K562 (cell line): ENCODE results near the gene POU2F3. TPM values are rescaled to one million over a fixed set of nuclear protein-coding genes. Genes with fewer than 3 reads are reported as not detected.
A peak's percentile ranks its signal among the peaks of the same experiment; 100 is the strongest.

Experiments
- ATAC-seq: fragments of 200-7000 bp; cut with Tn5 transposase; 3 replicates; pipeline ENCODE4 v1.9.1; 2020; ENCODE audit warnings: moderate library complexity
- BruUV-seq: library from RNA; stranded (reverse); fragments of 400-500 nt; replicated peaks from 2 replicates; lab custom pipeline; 2021; lab: Mats Ljungman, UMichigan
- CTCF ChIA-PET: fragments of 300-600 bp; formaldehyde crosslinking; extraction: SDS; loops from one replicate; lab custom pipeline; 2021; ENCODE audit warnings: low intra/inter-chr PET ratio; lab: Yijun Ruan, JAX
- POLR2A ChIA-PET: fragments of 300-600, 350-650 bp; sonication (Branson Sonifier 250); formaldehyde crosslinking; extraction: SDS; loops from one replicate; lab custom pipeline; 2021; ENCODE audit warnings: antibody characterized with exemption, inconsistent platforms; lab: Yijun Ruan, JAX
- DNase-seq, 4 experiments: peaks; one replicate each; pipeline versions ENCODE4 v3.0.0 to v3.0.0-alpha.2; 2011 to 2018; ENCODE audit warnings: low spot score in 3 of 4, mixed read lengths in 3 of 4; ENCODE audit errors: extremely low read depth in 1 of 4
- FAIRE-seq: peaks from 2 replicates; lab custom pipeline; 2011; peaks lifted over from hg19 to GRCh38; lab: Jason Lieb, UNC
- H2AFZ ChIP-seq: 2 replicates; pipeline ENCODE4 v1.6.0; 2011; ENCODE audit warnings: low read depth, low read length, control low read depth, inconsistent platforms
- H3K27ac ChIP-seq: fragments of 200-600 bp; 3 replicates; pipeline ENCODE4 v1.8.0; 2011; ENCODE audit warnings: low read depth, mild to moderate bottlenecking, control low read depth, inconsistent platforms, low read length, moderate library complexity, mixed read lengths; ENCODE audit errors: extremely low read depth
- H3K27me3 ChIP-seq, 2 experiments: fragments of 300-600 bp in 1 of 2; 2 replicates in 1 of 2; 3 replicates in 1 of 2; pipeline versions ENCODE4 v1.6.0 to v1.8.0; 2011; ENCODE audit warnings: inconsistent platforms in 2 of 2, low read length in 2 of 2, mild to moderate bottlenecking in 1 of 2, mixed read lengths in 1 of 2, moderate library complexity in 1 of 2; ENCODE audit not compliant: control insufficient read depth in 2 of 2, insufficient read depth in 2 of 2
- H3K36me3 ChIP-seq: fragments of 300-600 bp; 3 replicates; pipeline ENCODE4 v1.8.0; 2011; ENCODE audit warnings: mild to moderate bottlenecking, low read length, inconsistent platforms; ENCODE audit not compliant: control insufficient read depth, insufficient read depth
- H3K4me1 ChIP-seq, 2 experiments: fragments of 200-600 bp in 1 of 2; replicated peaks in 1 of 2; 2 replicates in 1 of 2; 3 replicates in 1 of 2; pipeline versions ENCODE4 v1.5.1 to v1.8.0; 2011; ENCODE audit warnings: inconsistent platforms in 2 of 2, low read length in 2 of 2, mild to moderate bottlenecking in 1 of 2, mixed read lengths in 1 of 2, moderate library complexity in 1 of 2; ENCODE audit not compliant: control insufficient read depth in 2 of 2, insufficient read depth in 2 of 2
- H3K4me2 ChIP-seq: 2 replicates; pipeline ENCODE4 v1.6.1; 2011; ENCODE audit warnings: low read length, control low read depth, inconsistent platforms, mixed read lengths; ENCODE audit not compliant: insufficient read depth
- H3K4me3 ChIP-seq: fragments of 200-600 bp; sonication (generic), shearing (Covaris generic); 2 replicates; pipeline ENCODE4 v1.5.1; 2016; ENCODE audit warnings: control low read depth, inconsistent platforms
- H3K79me2 ChIP-seq: fragments of 200-600 bp; 3 replicates; pipeline ENCODE4 v1.8.0; 2011; ENCODE audit warnings: low read length, inconsistent platforms; ENCODE audit not compliant: control insufficient read depth, insufficient read depth
- H3K9ac ChIP-seq, 2 experiments: 2 replicates each; pipeline versions ENCODE4 v1.6.0 to v1.6.1; 2011; ENCODE audit warnings: low read depth in 2 of 2, low read length in 2 of 2, control low read depth in 1 of 2, inconsistent platforms in 1 of 2, mild to moderate bottlenecking in 1 of 2, mixed read lengths in 1 of 2; ENCODE audit not compliant: insufficient read depth in 1 of 2
- H3K9me1 ChIP-seq: one replicate; pipeline ENCODE4 v1.6.0; 2011; ENCODE audit warnings: inconsistent platforms, mild to moderate bottlenecking, low read length, moderate library complexity; ENCODE audit not compliant: control insufficient read depth, insufficient read depth
- H3K9me3 ChIP-seq: replicated peaks from 2 replicates; pipeline ENCODE4 v1.5.1; 2011; ENCODE audit warnings: low read depth, low read length, inconsistent platforms; ENCODE audit not compliant: control insufficient read depth, insufficient read depth
- H4K20me1 ChIP-seq: replicated peaks from 2 replicates; pipeline ENCODE4 v1.6.1; 2011; ENCODE audit warnings: low read length, inconsistent platforms, mixed read lengths; ENCODE audit not compliant: control insufficient read depth, insufficient read depth
- BCL6 ChIP-seq: fragments of 250-450 bp; sonication (Bioruptor Pico); IDR thresholded peaks from 2 replicates; pipeline ENCODE4 v1.4.0; 2020
- BHLHE40 ChIP-seq: IDR thresholded peaks from 2 replicates; pipeline ENCODE4 v1.6.1; 2011; ENCODE audit warnings: low read length, improper control_type of control experiment
- CBFA2T2 ChIP-seq: fragments of 450-650 bp; conservative IDR thresholded peaks from 2 replicates; pipeline ENCODE4 v1.6.1; 2017; ENCODE audit warnings: mild to moderate bottlenecking
- CBFA2T3 ChIP-seq: fragments of 450-650 bp; IDR thresholded peaks from 2 replicates; pipeline ENCODE4 v1.6.1; 2017
- FUS ChIP-seq: fragments of 200-400 bp; formaldehyde crosslinking; optimal IDR thresholded peaks from 2 replicates; pipeline ENCODE3; 2017; ENCODE audit warnings: low read depth, low read length
- GTF2F1 ChIP-seq: IDR thresholded peaks from 2 replicates; pipeline ENCODE4 v1.6.1; 2011; ENCODE audit warnings: low read depth, low read length, improper control_type of control experiment
- MECOM ChIP-seq: fragments of 250-450 bp; sonication (Bioruptor Pico); IDR thresholded peaks from 2 replicates; pipeline ENCODE4 v1.8.0; 2022; ENCODE audit warnings: inconsistent platforms
- MTA3 ChIP-seq: fragments of 450-650 bp; formaldehyde crosslinking; IDR thresholded peaks from 2 replicates; pipeline ENCODE4 v1.6.1; 2017; ENCODE audit warnings: mild to moderate bottlenecking, borderline replicate concordance
- SMAD1 ChIP-seq: fragments of 150-350 bp; IDR thresholded peaks from 2 replicates; pipeline ENCODE4 v1.6.1; 2014; ENCODE audit warnings: low read length, low read depth; ENCODE audit not compliant: partially characterized antibody
- TOE1 ChIP-seq, 2 experiments: fragments of 450-650 bp in 1 of 2; sonication (generic) in 1 of 2; formaldehyde crosslinking in 1 of 2; IDR thresholded peaks; 2 replicates each; pipeline versions ENCODE4 v1.7.1 to v1.8.0; 2016 to 2022; ENCODE audit warnings: borderline replicate concordance in 2 of 2, mild to moderate bottlenecking in 2 of 2, antibody characterized with exemption in 1 of 2, inconsistent platforms in 1 of 2, low read depth in 1 of 2, missing genetic modification reagents in 1 of 2, moderate library complexity in 1 of 2
- ZNF23 ChIP-seq: fragments of 250-450 bp; sonication (Bioruptor Pico); IDR thresholded peaks from 2 replicates; pipeline ENCODE4 v1.4.0; 2020; ENCODE audit warnings: mild to moderate bottlenecking
- ZNF274 ChIP-seq: IDR thresholded peaks from 2 replicates; pipeline ENCODE4 v1.6.1; 2011; ENCODE audit warnings: low read depth, mild to moderate bottlenecking, low read length, moderate library complexity, borderline replicate concordance
- ZNF408 ChIP-seq: fragments of 250-450 bp; sonication (Bioruptor Pico); IDR thresholded peaks from 2 replicates; pipeline ENCODE4 v1.4.0; 2020; ENCODE audit warnings: low read depth, mild to moderate bottlenecking, moderate library complexity
- WGBS: fragments of 100-300 bp; shearing (Covaris generic); methylation state at CpG from one replicate; pipeline ENCODE4 v1.1.6; 2016; ENCODE audit warnings: low coverage, mixed read lengths; ENCODE audit not compliant: insufficient coverage; ENCODE audit errors: missing lambda C conversion rate; 5-methylcytosine and 5-hydroxymethylcytosine counted together
- in situ Hi-C: fragments of 300-500 bp; cut with MboI; formaldehyde crosslinking; loops from 4 replicates; pipeline ENCODE4 v1.15.0; 2018; ENCODE audit warnings: inconsistent platforms, mixed read lengths
- intact Hi-C: fragments of 100-400 bp; cut with micrococcal nuclease; formaldehyde crosslinking; loops from 2 replicates; pipeline ENCODE4 v1.14.2; 2022
- polyA plus RNA-seq, 8 experiments: library from polyadenylated mRNA; depleted of rRNA in 4 of 8; stranded (reverse) in 5 of 8; unstranded in 3 of 8; fragments of >200 nt; fragmentation: Nextera tagmentation in 2 of 8; fragmentation: Illumina TruSeq in 1 of 8; extraction: Ambion mirVana in 2 of 8; extraction: Trizol in 1 of 8; gene quantifications; 2 replicates each; pipeline versions ENCODE4 v1.2.1 to v1.2.3, GENCODE V29; 2011 to 2014; ENCODE audit warnings: inconsistent platforms in 1 of 8, missing spikeins in 1 of 8
- total RNA-seq, 7 experiments: library from RNA; depleted of rRNA in 6 of 7; stranded (reverse); fragments of >200 nt in 6 of 7; fragmentation: Illumina TruSeq in 2 of 7; extraction: Trizol in 2 of 7; gene quantifications; 2 replicates each; pipeline versions ENCODE4 v1.2.1 to v1.2.3, GENCODE V29; 2011 to 2021; ENCODE audit warnings: low replicate concordance in 1 of 7
- TF ChIP-seq, protein P1 (sequence below): fragments of 450-650 bp; IDR thresholded peaks from 2 replicates; pipeline ENCODE4 v1.6.1; 2016; ENCODE audit warnings: missing biosample characterization, missing genetic modification characterization

Gene POU2F3
- total and polyA plus RNA-seq, 9 of the 15 experiments (the other 6 are each of a cell fraction or from before 2014, with no cell fraction given): not detected

DNA sequence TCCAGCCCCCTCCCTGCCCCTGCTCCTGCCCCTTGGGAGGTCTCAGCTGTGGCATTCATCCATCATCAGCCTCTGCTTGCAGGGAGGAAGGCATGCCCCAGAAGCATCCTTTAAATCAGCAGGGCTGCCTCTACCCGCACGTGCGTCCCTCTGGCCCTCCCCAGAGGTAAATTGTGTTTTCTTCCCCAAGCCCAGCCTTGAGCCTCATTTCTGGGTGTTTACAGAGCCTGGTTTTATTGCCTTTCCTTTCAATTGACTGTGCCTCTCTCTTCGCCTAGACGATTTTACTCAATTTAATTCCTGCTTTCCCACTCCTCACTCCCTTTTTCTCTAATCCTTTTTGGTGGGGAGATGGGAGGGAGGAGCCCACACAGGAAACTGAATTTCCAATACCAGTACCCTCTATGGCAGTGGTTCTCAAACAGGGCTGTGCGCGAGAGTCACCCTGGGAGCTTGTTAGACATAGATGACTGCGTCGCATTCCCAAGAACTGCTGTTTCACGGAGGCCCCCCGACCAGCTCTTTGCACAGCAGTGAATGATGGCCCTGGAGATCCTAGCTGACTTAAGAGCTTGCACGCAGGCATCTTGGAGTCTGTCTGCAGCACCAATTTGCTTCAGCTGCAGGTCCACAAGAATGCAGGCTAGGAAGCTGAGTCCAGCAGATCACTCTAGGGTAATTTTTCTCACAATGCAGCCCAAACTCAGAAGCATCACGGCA is 44.2 kb upstream of the POU2F3 start:
- Histone ChIP-seq H3K36me3 (no peaks in the 10 kb centered on the region), H3K79me2 (no peaks in the 10 kb centered on the region), H3K9me1 (peaks cover 2% of the 10 kb centered on the region), H3K9ac (no peak overlapping the region), H3K4me2 (no peak overlapping the region), H3K27me3 (peaks cover 41 to 79% of the 10 kb centered on the region in 2 experiments), H3K27ac (no peak overlapping the region)
- intact Hi-C loops: no loop called here
- no peak for ATAC-seq
- 16% methylated on average over 13 of the region's 13 CpGs for WGBS
- no peak for DNase-seq
- TF ChIP-seq GTF2F1 (no peak), BHLHE40 (peak; percentile 11; the same call in 1 of the 2 replicates), MECOM (CRISPR knock-in tag) (no peak)
- TF ChIP-seq, all 486 proteins: peak for 1
- ChIA-PET POLR2A (interaction anchor here (0.9 kb wide), 1 partner anchor 17 kb away, joined by 3 read pairs; no protein-coding TSS in a partner anchor), CTCF (no interaction called here)
- H2AFZ ChIP-seq: no peak overlapping the region
- H3K4me3 ChIP-seq: no peak overlapping the region
- no peaks in the 10 kb centered on the region for H3K9me3 ChIP-seq
- no TSS peak for BruUV-seq
- FAIRE-seq: no peak
- H4K20me1 ChIP-seq: peaks cover 10% of the 10 kb centered on the region
- in situ Hi-C loops: no loop called here
- peaks cover 6% of the 10 kb centered on the region in 2 experiments; a peak in 2 of 5 replicates for H3K4me1 ChIP-seq

DNA sequence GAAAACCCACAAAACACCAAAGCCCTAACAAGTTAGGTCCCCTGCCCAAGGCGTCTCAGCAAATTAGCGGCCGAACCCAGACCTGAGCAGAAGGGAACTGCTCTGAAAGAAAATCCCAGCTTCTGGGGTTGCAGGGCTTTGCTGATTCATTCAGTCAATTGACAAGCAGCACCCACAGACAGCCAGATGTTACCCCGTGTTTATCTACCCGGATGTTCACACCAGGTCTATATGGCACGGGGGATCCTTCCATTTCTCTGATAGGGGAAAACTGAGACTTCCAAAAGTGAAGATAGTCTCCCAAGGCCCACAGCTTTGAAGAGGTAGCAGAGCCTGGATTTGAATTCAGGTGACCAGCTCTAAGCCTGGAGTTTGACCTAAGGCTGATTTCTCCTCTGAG is 43.1 kb upstream of the POU2F3 start:
- FAIRE-seq (no peak), ATAC-seq (peak; percentile 14; the same call in 1 of the 3 replicates), DNase-seq (peak in 2 of 4 experiments; percentile 18 to 27)
- H3K27me3 ChIP-seq: peaks cover 39 to 68% of the 10 kb centered on the region in 2 experiments; a peak in 4 of 5 replicates
- no TSS peak for BruUV-seq
- POLR2A ChIA-PET: interaction anchor here (0.9 to 1.2 kb wide), 2 partner anchors 12 to 16 kb away, joined by 3 to 4 read pairs; no protein-coding TSS in a partner anchor
- no peak overlapping the region for H3K4me2 ChIP-seq
- no peak overlapping the region for H2AFZ ChIP-seq
- no peaks in the 10 kb centered on the region for H3K79me2 ChIP-seq
- no peak overlapping the region for H3K27ac ChIP-seq
- CTCF ChIA-PET: no interaction called here
- intact Hi-C loops (no loop called here), in situ Hi-C loops (no loop called here)
- H3K9me3 ChIP-seq: no peaks in the 10 kb centered on the region
- WGBS: 0% methylated on average over 6 of the region's 6 CpGs
- H3K36me3 ChIP-seq: no peaks in the 10 kb centered on the region
- H3K9me1 ChIP-seq: peaks cover 2% of the 10 kb centered on the region
- no peak overlapping the region for H3K4me3 ChIP-seq
- peaks cover 10% of the 10 kb centered on the region for H4K20me1 ChIP-seq
- H3K4me1 ChIP-seq: peaks cover 6% of the 10 kb centered on the region in 2 experiments; a peak in 2 of 5 replicates
- H3K9ac ChIP-seq: no peak overlapping the region
- 0 out of 2 replicates have a peak, but pooled peaks have one; percentile 15 for TF ChIP-seq CBFA2T2
- TF ChIP-seq MTA3: no peak
- no peak for TF ChIP-seq BCL6
- TF ChIP-seq, protein P1, sequence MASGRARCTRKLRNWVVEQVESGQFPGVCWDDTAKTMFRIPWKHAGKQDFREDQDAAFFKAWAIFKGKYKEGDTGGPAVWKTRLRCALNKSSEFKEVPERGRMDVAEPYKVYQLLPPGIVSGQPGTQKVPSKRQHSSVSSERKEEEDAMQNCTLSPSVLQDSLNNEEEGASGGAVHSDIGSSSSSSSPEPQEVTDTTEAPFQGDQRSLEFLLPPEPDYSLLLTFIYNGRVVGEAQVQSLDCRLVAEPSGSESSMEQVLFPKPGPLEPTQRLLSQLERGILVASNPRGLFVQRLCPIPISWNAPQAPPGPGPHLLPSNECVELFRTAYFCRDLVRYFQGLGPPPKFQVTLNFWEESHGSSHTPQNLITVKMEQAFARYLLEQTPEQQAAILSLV: no peak
- no peak for TF ChIP-seq ZNF274
- no peak for TF ChIP-seq FUS
- TF ChIP-seq ZNF23: no peak
- peak; percentile 56; the same call in 1 of the 2 replicates for TF ChIP-seq CBFA2T3
- TF ChIP-seq SMAD1: no peak
- no peak for TF ChIP-seq TOE1 (IDR thresholded peaks at IDR 0.05; ENCODE audit: borderline replicate concordance)
- no peak for TF ChIP-seq TOE1 (CRISPR knock-in tag; IDR thresholded peaks at IDR 0.05; ENCODE audit: borderline replicate concordance, low read depth)
- TF ChIP-seq ZNF408 (CRISPR knock-in tag): no peak
